PFSK-1 (cell line): Measurements from ENCODE around the gene ZIK1.

Source experiments
- FOXP2 ChIP-seq: optimal IDR thresholded peaks from 2 replicates; pipeline ENCODE3; 2011; ENCODE audit warnings: borderline replicate concordance, control low read depth, inconsistent platforms; ENCODE audit not compliant: insufficient read depth; ENCODE audit errors: extremely low read length, extremely low read depth
- POLR2AphosphoS5 ChIP-seq: IDR thresholded peaks from 2 replicates; pipeline ENCODE4 v1.6.1; 2012; ENCODE audit warnings: low read depth, mild to moderate bottlenecking, control low read depth, low read length, moderate library complexity
- REST ChIP-seq, 2 experiments: IDR thresholded peaks; 2 replicates each; pipeline versions ENCODE4 v1.6.1 to v1.8.0; 2011 to 2012; ENCODE audit warnings: low read depth in 2 of 2, low read length in 2 of 2, control low read depth in 1 of 2, inconsistent platforms in 1 of 2, mild to moderate bottlenecking in 1 of 2, moderate library complexity in 1 of 2; ENCODE audit not compliant: insufficient read depth in 1 of 2
- SIN3A ChIP-seq: IDR thresholded peaks from 2 replicates; pipeline ENCODE4 v1.6.1; 2012; ENCODE audit warnings: mild to moderate bottlenecking, low read length, moderate library complexity, borderline replicate concordance; ENCODE audit not compliant: insufficient read depth
- TAF1 ChIP-seq: IDR thresholded peaks from 2 replicates; pipeline ENCODE4 v1.6.1; 2012; ENCODE audit warnings: low read length, control low read depth, borderline replicate concordance; ENCODE audit not compliant: insufficient read depth

Gene ZIK1

GRCh38 chr19:57566396-57567265 is 17.3 kb upstream of the ZIK1 start:
- TF ChIP-seq FOXP2 (no peak), SIN3A (no peak), TAF1 (no peak), POLR2AphosphoS5 (no peak), REST (IDR thresholded peaks at IDR 0.05; ENCODE audit: insufficient read depth in 1 of 2, low read depth in 2 of 2, low read length in 2 of 2) (no peak)

GRCh38 chr19:57570707-57571106 is 13.2 kb upstream of the ZIK1 start:
- TF ChIP-seq SIN3A: no peak
- no peak for TF ChIP-seq TAF1
- TF ChIP-seq POLR2AphosphoS5: 0 out of 2 replicates have a peak, but pooled peaks have one; percentile 0

- TF ChIP-seq FOXP2 (no peak), SIN3A (no peak), POLR2AphosphoS5 (no peak), REST (IDR thresholded peaks at IDR 0.05; ENCODE audit: insufficient read depth in 1 of 2, low read depth in 2 of 2, low read length in 2 of 2) (no peak), TAF1 (no peak)
Observed at GRCh38 chr19:57572415-57572947, 11.5 kb upstream of the ZIK1 start.

GRCh38 chr19:57576661-57577060 is 7.3 kb upstream of the ZIK1 start:
- no peak for TF ChIP-seq REST (IDR thresholded peaks at IDR 0.05; ENCODE audit: insufficient read depth in 1 of 2, low read depth in 2 of 2, low read length in 2 of 2)
- TF ChIP-seq SIN3A: no peak
- TF ChIP-seq TAF1: no peak
- TF ChIP-seq POLR2AphosphoS5: no peak
- no peak for TF ChIP-seq FOXP2

GRCh38 chr19:57578487-57579205 is 5.3 kb upstream of the ZIK1 start, which contains the start of gene ZNF416:
ZNF416 (minus strand) TSS chr19:57578911; CDS start chr19:57578704, 207 bp downstream.
- TF ChIP-seq SIN3A (no peak), TAF1 (no peak), REST (IDR thresholded peaks at IDR 0.05; ENCODE audit: insufficient read depth in 1 of 2, low read depth in 2 of 2, low read length in 2 of 2) (no peak), POLR2AphosphoS5 (peak; percentile 50; the same call in 1 of the 2 replicates), FOXP2 (peak; percentile 15)
